PC-3 (cell line): Measurements from ENCODE around the gene LANCL2. TPM values are rescaled to one million over a fixed set of nuclear protein-coding genes. Genes with fewer than 3 reads are reported as not detected.

Source experiments
- ATAC-seq: fragments of 200-7000 bp; cut with Tn5 transposase; 2 replicates; pipeline ENCODE4 v1.9.1; 2020; ENCODE audit warnings: mild to moderate bottlenecking, moderate library complexity
- BruUV-seq: library from RNA; stranded (reverse); fragments of 400-500 nt; replicated peaks from 2 replicates; lab custom pipeline; 2021; lab: Mats Ljungman, UMichigan
- CTCF ChIA-PET: fragments of 300-600 bp; sonication (Branson Sonifier 250); formaldehyde crosslinking; loops from one replicate; lab custom pipeline; 2022; ENCODE audit warnings: antibody characterized with exemption; lab: Charles Lee
- POLR2A ChIA-PET: fragments of 300-600 bp; sonication (Branson Sonifier 250); formaldehyde crosslinking; loops from one replicate; lab custom pipeline; 2022; ENCODE audit warnings: antibody characterized with exemption; ENCODE audit not compliant: unreplicated experiment; lab: Charles Lee
- DNase-seq: peaks from one replicate; pipeline ENCODE4 v3.0.0-alpha.2; 2015
- H2AFZ ChIP-seq: fragments of 300-600 bp; sonication (generic); 2 replicates; pipeline ENCODE4 v1.6.0; 2016; ENCODE audit warnings: antibody characterized with exemption, low read length
- H3F3A ChIP-seq: fragments of 300-600 bp; sonication (generic); one replicate; pipeline ENCODE4 v1.6.0; 2017; ENCODE audit warnings: antibody characterized with exemption, low read length, control low read depth, mild to moderate bottlenecking; ENCODE audit not compliant: unreplicated experiment
- H3K27ac ChIP-seq: fragments of 300-600 bp; sonication (generic); 2 replicates; pipeline ENCODE4 v1.5.1; 2016; ENCODE audit warnings: mild to moderate bottlenecking, low read length
- H3K27me3 ChIP-seq: fragments of 300-600 bp; sonication (generic); 2 replicates; pipeline ENCODE4 v1.6.1; 2016; ENCODE audit warnings: low read length, mixed read lengths
- H3K36me3 ChIP-seq: fragments of 300-600 bp; sonication (generic); 2 replicates; pipeline ENCODE4 v1.6.1; 2016; ENCODE audit warnings: low read depth, mixed run types, low read length, mixed read lengths
- H3K4me1 ChIP-seq: fragments of 300-600 bp; sonication (generic); 2 replicates; pipeline ENCODE4 v1.5.1; 2016; ENCODE audit warnings: low read length; ENCODE audit not compliant: insufficient read depth
- H3K4me2 ChIP-seq: fragments of 300-600 bp; sonication (generic); 2 replicates; pipeline ENCODE4 v1.6.0; 2016; ENCODE audit warnings: low read length
- H3K4me3 ChIP-seq: fragments of 300-600 bp; sonication (generic); 2 replicates; pipeline ENCODE4 v1.5.1; 2016; ENCODE audit warnings: mild to moderate bottlenecking, low read length, mixed read lengths
- H3K79me2 ChIP-seq: fragments of 300-600 bp; sonication (generic); 2 replicates; pipeline ENCODE4 v1.6.1; 2017; ENCODE audit warnings: low read length, mixed read lengths
- H3K9ac ChIP-seq: fragments of 300-600 bp; sonication (generic); 2 replicates; pipeline ENCODE4 v1.6.0; 2016; ENCODE audit warnings: mild to moderate bottlenecking, low read length
- H3K9me2 ChIP-seq: fragments of 300-600 bp; sonication (generic); replicated peaks from 2 replicates; pipeline ENCODE4 v1.6.1; 2016; ENCODE audit warnings: mixed run types, low read length, mixed read lengths
- H3K9me3 ChIP-seq: fragments of 300-600 bp; sonication (generic); 2 replicates; pipeline ENCODE4 v1.6.1; 2016; ENCODE audit warnings: low read length, mixed read lengths
- H4K20me1 ChIP-seq: fragments of 300-600 bp; sonication (generic); 2 replicates; pipeline ENCODE4 v1.6.1; 2016; ENCODE audit warnings: low read length, mixed read lengths
- CTCF ChIP-seq: fragments of 300-600 bp; sonication (generic); conservative IDR thresholded peaks from 2 replicates; pipeline ENCODE4 v1.5.1; 2017; ENCODE audit warnings: antibody characterized with exemption, low read depth, mild to moderate bottlenecking, low read length
- EZH2 ChIP-seq: fragments of 300-600 bp; sonication (generic); IDR thresholded peaks from one replicate; pipeline ENCODE4 v1.6.1; 2017; ENCODE audit warnings: antibody characterized with exemption, mild to moderate bottlenecking, low read length; ENCODE audit not compliant: unreplicated experiment
- EZH2phosphoT487 ChIP-seq: fragments of 300-600 bp; sonication (generic); IDR thresholded peaks from 2 replicates; pipeline ENCODE4 v1.6.1; 2018; ENCODE audit warnings: mild to moderate bottlenecking, antibody characterized with exemption, low read length, borderline replicate concordance
- intact Hi-C: fragments of 100-400 bp; cut with micrococcal nuclease; formaldehyde crosslinking; loops from 2 replicates; pipeline ENCODE4 v1.9.0; 2023
- total RNA-seq: library from RNA; depleted of rRNA; stranded (reverse); fragments of >200 nt; gene quantifications from 2 replicates; pipeline ENCODE4 v1.2.3, GENCODE V29; 2014

LANCL2 gene
- total RNA-seq, 1 experiment from 2014 or later, result 12.7 TPM

GRCh38 chr7:55467047-55467593 lies 102.0 kb downstream of the LANCL2 start:
- H3K79me2 ChIP-seq, result no peaks in the 10 kb centered on the region
- no peaks in the 10 kb centered on the region for H3K27me3 ChIP-seq
- no TSS peak for BruUV-seq
- no peak for DNase-seq
- no peak overlapping the region for H2AFZ ChIP-seq
- H3K4me2 ChIP-seq, result no peak overlapping the region
- no peak for TF ChIP-seq EZH2phosphoT487
- TF ChIP-seq CTCF, result no peak
- no peak for TF ChIP-seq EZH2
- H3F3A ChIP-seq, result no peaks in the 10 kb centered on the region
- ChIA-PET CTCF (no interaction called here), POLR2A (no interaction called here)
- ATAC-seq, result no peak
- H3K9ac ChIP-seq, result no peak overlapping the region
- intact Hi-C loops, result no loop called here
- no peaks in the 10 kb centered on the region for H3K36me3 ChIP-seq
- no peak overlapping the region for H3K27ac ChIP-seq
- H3K9me3 ChIP-seq, result no peaks in the 10 kb centered on the region
- H3K4me3 ChIP-seq, result no peak overlapping the region
- H4K20me1 ChIP-seq, result no peaks in the 10 kb centered on the region
- H3K4me1 ChIP-seq, result no peaks in the 10 kb centered on the region
- no peaks in the 10 kb centered on the region for H3K9me2 ChIP-seq

- Histone ChIP-seq H3K9ac (no peak overlapping the region), H3K27ac (no peak overlapping the region), H3K27me3 (no peaks in the 10 kb centered on the region), H4K20me1 (no peaks in the 10 kb centered on the region), H3K36me3 (no peaks in the 10 kb centered on the region), H3K4me1 (no peaks in the 10 kb centered on the region), H2AFZ (no peak overlapping the region), H3K9me2 (no peaks in the 10 kb centered on the region), H3K4me3 (no peak overlapping the region), H3K9me3 (no peaks in the 10 kb centered on the region), H3K4me2 (no peak overlapping the region), H3K79me2 (no peaks in the 10 kb centered on the region), H3F3A (no peaks in the 10 kb centered on the region)
- intact Hi-C loops, result no loop called here
- ATAC-seq, result no peak
- DNase-seq, result no peak
- no peak for TF ChIP-seq CTCF
- no peak for TF ChIP-seq EZH2
- no peak for TF ChIP-seq EZH2phosphoT487
- ChIA-PET CTCF (no interaction called here), POLR2A (no interaction called here)
- BruUV-seq, result no TSS peak
Observed at GRCh38 chr7:55468495-55468894, 103.4 kb downstream of the LANCL2 start.

- Histone ChIP-seq H3K36me3 (no peaks in the 10 kb centered on the region), H3K27me3 (no peaks in the 10 kb centered on the region), H3K79me2 (no peaks in the 10 kb centered on the region), H4K20me1 (no peaks in the 10 kb centered on the region), H3K4me3 (no peak overlapping the region), H3K9me2 (no peaks in the 10 kb centered on the region), H3K9me3 (no peaks in the 10 kb centered on the region), H3K27ac (no peak overlapping the region), H2AFZ (no peak overlapping the region), H3K9ac (no peak overlapping the region), H3F3A (no peaks in the 10 kb centered on the region), H3K4me1 (no peaks in the 10 kb centered on the region), H3K4me2 (no peak overlapping the region)
- ATAC-seq (no peak), DNase-seq (no peak)
- CTCF ChIA-PET, result no interaction called here
- POLR2A ChIA-PET, result no interaction called here
- intact Hi-C loops, result no loop called here
- no TSS peak for BruUV-seq
- TF ChIP-seq EZH2 (no peak), CTCF (no peak), EZH2phosphoT487 (no peak)
Observed at GRCh38 chr7:55469271-55469681, 104.1 kb downstream of the LANCL2 start.
